Thyroid gland (tissue), 4 donors: ENCODE results near the gene ACBD6.

Experiments used
- POLR2A ChIP-seq, 2 donors: fragments of 450-650 bp; IDR thresholded peaks; one replicate each; pipeline ENCODE4 v1.6.1; 2017; ENCODE audit warnings: antibody characterized with exemption in 2 of 2, mild to moderate bottlenecking in 2 of 2, moderate library complexity in 1 of 2
- TF ChIP-seq, protein P1 (sequence below), 6 experiments: fragments of 200-600 bp in 3 of 6; fragments of 450-650 bp in 3 of 6; sonication (generic) in 3 of 6; IDR thresholded peaks; one replicate each; pipeline ENCODE4 v1.5.1; 2016 to 2019; ENCODE audit warnings: antibody characterized with exemption in 6 of 6, mild to moderate bottlenecking in 2 of 6, inconsistent platforms in 1 of 6, moderate library complexity in 1 of 6

DNA sequence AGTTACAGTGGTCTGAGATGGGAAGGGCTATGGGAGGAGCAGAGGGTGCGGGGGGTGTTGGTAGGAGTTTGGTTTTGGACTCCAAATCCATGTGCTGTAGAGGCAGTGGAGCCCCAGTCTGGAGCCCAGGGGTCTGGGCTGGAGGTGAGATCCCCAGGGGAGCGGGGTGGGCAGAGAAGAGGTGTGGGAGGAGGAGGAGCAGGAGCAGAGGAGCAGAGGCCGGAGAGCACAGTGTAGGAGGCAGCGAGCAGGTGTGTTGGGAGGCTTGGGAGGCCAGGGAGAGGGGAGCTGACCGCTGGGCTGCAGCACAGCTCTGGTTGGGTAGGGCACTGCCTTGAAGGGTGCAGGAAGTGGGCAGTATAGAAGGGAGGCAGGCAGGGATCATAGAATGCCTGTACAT, 243.4 kb downstream of the ACBD6 start:
- TF ChIP-seq, protein P1, sequence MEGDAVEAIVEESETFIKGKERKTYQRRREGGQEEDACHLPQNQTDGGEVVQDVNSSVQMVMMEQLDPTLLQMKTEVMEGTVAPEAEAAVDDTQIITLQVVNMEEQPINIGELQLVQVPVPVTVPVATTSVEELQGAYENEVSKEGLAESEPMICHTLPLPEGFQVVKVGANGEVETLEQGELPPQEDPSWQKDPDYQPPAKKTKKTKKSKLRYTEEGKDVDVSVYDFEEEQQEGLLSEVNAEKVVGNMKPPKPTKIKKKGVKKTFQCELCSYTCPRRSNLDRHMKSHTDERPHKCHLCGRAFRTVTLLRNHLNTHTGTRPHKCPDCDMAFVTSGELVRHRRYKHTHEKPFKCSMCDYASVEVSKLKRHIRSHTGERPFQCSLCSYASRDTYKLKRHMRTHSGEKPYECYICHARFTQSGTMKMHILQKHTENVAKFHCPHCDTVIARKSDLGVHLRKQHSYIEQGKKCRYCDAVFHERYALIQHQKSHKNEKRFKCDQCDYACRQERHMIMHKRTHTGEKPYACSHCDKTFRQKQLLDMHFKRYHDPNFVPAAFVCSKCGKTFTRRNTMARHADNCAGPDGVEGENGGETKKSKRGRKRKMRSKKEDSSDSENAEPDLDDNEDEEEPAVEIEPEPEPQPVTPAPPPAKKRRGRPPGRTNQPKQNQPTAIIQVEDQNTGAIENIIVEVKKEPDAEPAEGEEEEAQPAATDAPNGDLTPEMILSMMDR (IDR thresholded peaks at IDR 0.05): no peak
- no peak for TF ChIP-seq POLR2A (IDR thresholded peaks at IDR 0.05)
